ENCODE data around the gene STK17B.

- no peak for TF ChIP-seq CTCF (IDR thresholded peaks at IDR 0.05; ENCODE audit: borderline replicate concordance, extremely low read depth, low read length, poor library complexity, severe bottlenecking)
- no peak for TF ChIP-seq EZH2 (IDR thresholded peaks at IDR 0.05; ENCODE audit: borderline replicate concordance, low read depth, low read length, severe bottlenecking)
These were observed 49.3 kb upstream of the STK17B start for GRCh38 chr2:196220671-196221070.
